NT2/D1 (cell line): ENCODE data around the gene ZSWIM6.

Experiments
- SUZ12 ChIP-seq: IDR thresholded peaks from 2 replicates; pipeline ENCODE4 v1.6.1; 2011; ENCODE audit not compliant: insufficient read length, insufficient read depth; ENCODE audit errors: extremely low read depth
- YY1 ChIP-seq: IDR thresholded peaks from 2 replicates; pipeline ENCODE4 v1.6.1; 2011; ENCODE audit not compliant: insufficient read length, insufficient read depth
- ZNF274 ChIP-seq: IDR thresholded peaks from 2 replicates; pipeline ENCODE4 v1.6.1; 2011; ENCODE audit warnings: mild to moderate bottlenecking, low read depth, low read length

GRCh38 chr5:61330845-61331406 is 1.1 kb upstream of the ZSWIM6 start:
- TF ChIP-seq YY1 (no peak), SUZ12 (no peak), ZNF274 (no peak)
